ENCODE results near the gene LIPC.

- TF ChIP-seq EZH2 (IDR thresholded peaks at IDR 0.05; ENCODE audit: borderline replicate concordance, control insufficient read depth, low read depth, low read length) (no peak), ZBTB11 (CRISPR knock-in tag; IDR thresholded peaks at IDR 0.05) (no peak)
- TF ChIP-seq, protein P1, sequence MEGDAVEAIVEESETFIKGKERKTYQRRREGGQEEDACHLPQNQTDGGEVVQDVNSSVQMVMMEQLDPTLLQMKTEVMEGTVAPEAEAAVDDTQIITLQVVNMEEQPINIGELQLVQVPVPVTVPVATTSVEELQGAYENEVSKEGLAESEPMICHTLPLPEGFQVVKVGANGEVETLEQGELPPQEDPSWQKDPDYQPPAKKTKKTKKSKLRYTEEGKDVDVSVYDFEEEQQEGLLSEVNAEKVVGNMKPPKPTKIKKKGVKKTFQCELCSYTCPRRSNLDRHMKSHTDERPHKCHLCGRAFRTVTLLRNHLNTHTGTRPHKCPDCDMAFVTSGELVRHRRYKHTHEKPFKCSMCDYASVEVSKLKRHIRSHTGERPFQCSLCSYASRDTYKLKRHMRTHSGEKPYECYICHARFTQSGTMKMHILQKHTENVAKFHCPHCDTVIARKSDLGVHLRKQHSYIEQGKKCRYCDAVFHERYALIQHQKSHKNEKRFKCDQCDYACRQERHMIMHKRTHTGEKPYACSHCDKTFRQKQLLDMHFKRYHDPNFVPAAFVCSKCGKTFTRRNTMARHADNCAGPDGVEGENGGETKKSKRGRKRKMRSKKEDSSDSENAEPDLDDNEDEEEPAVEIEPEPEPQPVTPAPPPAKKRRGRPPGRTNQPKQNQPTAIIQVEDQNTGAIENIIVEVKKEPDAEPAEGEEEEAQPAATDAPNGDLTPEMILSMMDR (IDR thresholded peaks at IDR 0.05 in 2 of 3, conservative IDR thresholded peaks at IDR 0.05 in 1 of 3; ENCODE audit: control insufficient read depth in 2 of 3, extremely low read depth in 1 of 3, insufficient read depth in 1 of 3, low read depth in 3 of 3, low read length in 3 of 3): no peak
These were observed 86.1 kb downstream of the LIPC start for GRCh38 chr15:58517682-58518525.

Measured in GM12878 (cell line).